Transverse colon (tissue), 4 donors: Measurements from ENCODE around the gene HBS1L. TPM values are rescaled to one million over a fixed set of nuclear protein-coding genes. Genes with fewer than 3 reads are reported as not detected.

Source experiments
- DNase-seq: peaks from one replicate; pipeline ENCODE4 v3.0.0-alpha.2; 2019
- H3K27ac ChIP-seq, 4 donors: fragments of 200-600 bp; sonication (generic); 2 replicates each; pipeline ENCODE4 v1.5.1; 2016 to 2018; ENCODE audit warnings: inconsistent platforms in 4 of 4
- H3K27me3 ChIP-seq: fragments of 200-600 bp; sonication (generic); 2 replicates; pipeline ENCODE4 v1.5.1; 2017; ENCODE audit warnings: inconsistent platforms
- H3K36me3 ChIP-seq, 4 donors: fragments of 200-600 bp; sonication (generic); 2 replicates each; pipeline ENCODE4 v1.5.1; 2017 to 2019; ENCODE audit warnings: inconsistent platforms in 4 of 4
- H3K4me1 ChIP-seq, 4 donors: fragments of 200-600 bp; sonication (generic); 2 replicates each; pipeline ENCODE4 v1.5.1; 2017 to 2020; ENCODE audit warnings: inconsistent platforms in 4 of 4
- H3K4me3 ChIP-seq, 4 donors: fragments of 200-600 bp; sonication (generic); 1 replicate in 1 of 4; 2 replicates in 3 of 4; pipeline versions ENCODE4 v1.5.1 to v1.6.1; 2017 to 2019; ENCODE audit warnings: inconsistent platforms in 4 of 4
- H3K9me3 ChIP-seq, 2 donors: fragments of 200-600 bp; sonication (generic); 2 replicates each; pipeline ENCODE4 v1.5.1; 2017 to 2019; ENCODE audit warnings: inconsistent platforms in 2 of 2
- EP300 ChIP-seq: sonication (generic); formaldehyde crosslinking; IDR thresholded peaks from one replicate; pipeline ENCODE4 v1.6.1; 2017; ENCODE audit warnings: antibody characterized with exemption, low read depth
- POLR2A ChIP-seq: fragments of 450-650 bp; IDR thresholded peaks from one replicate; pipeline ENCODE4 v1.6.1; 2016; ENCODE audit warnings: antibody characterized with exemption, mild to moderate bottlenecking, moderate library complexity
- POLR2AphosphoS5 ChIP-seq, 3 donors: sonication (generic); formaldehyde crosslinking; IDR thresholded peaks; one replicate each; pipeline ENCODE4 v1.6.1; 2016; ENCODE audit warnings: antibody characterized with exemption in 3 of 3
- WGBS, 2 donors: methylation state at CpG; one replicate each; pipeline ENCODE4 v1.1.5; 2018; ENCODE audit warnings: low coverage in 1 of 2; 5-methylcytosine and 5-hydroxymethylcytosine counted together
- in situ Hi-C, 4 donors: fragments of 200-750 bp; cut with MboI; loops; one replicate each; pipeline versions ENCODE4 v1.15.0 to v1.15.1; 2017; ENCODE audit warnings: low sequenced_read_pairs in 3 of 4, low pct_ligation_motif_present in 1 of 4, low pct_unique_long_range_greater_than_20kb in 1 of 4
- intact Hi-C: fragments of 100-400 bp; cut with DNase I; formaldehyde crosslinking; loops from one replicate; pipeline ENCODE4 v1.15.1; 2023; ENCODE audit warnings: low total_unique reads
- total RNA-seq, 4 donors: library from RNA; depleted of rRNA; stranded (reverse); fragments of >200 nt; gene quantifications; one replicate each; pipeline ENCODE4 v1.1.0, GENCODE V29; 2016
- TF ChIP-seq, protein P1 (sequence below), 5 experiments: fragments of 200-600 bp in 3 of 5; fragments of 450-650 bp in 2 of 5; sonication (generic) in 3 of 5; IDR thresholded peaks; 1 replicate in 2 of 5; 2 replicates in 3 of 5; pipeline ENCODE4 v1.5.1; 2016 to 2017; ENCODE audit warnings: antibody characterized with exemption in 5 of 5, inconsistent platforms in 3 of 5, mild to moderate bottlenecking in 2 of 5, moderate library complexity in 1 of 5

Gene HBS1L
- total RNA-seq, 4 donors from 2014 or later = 18.9 to 33.2 (median 27.1) TPM

DNA sequence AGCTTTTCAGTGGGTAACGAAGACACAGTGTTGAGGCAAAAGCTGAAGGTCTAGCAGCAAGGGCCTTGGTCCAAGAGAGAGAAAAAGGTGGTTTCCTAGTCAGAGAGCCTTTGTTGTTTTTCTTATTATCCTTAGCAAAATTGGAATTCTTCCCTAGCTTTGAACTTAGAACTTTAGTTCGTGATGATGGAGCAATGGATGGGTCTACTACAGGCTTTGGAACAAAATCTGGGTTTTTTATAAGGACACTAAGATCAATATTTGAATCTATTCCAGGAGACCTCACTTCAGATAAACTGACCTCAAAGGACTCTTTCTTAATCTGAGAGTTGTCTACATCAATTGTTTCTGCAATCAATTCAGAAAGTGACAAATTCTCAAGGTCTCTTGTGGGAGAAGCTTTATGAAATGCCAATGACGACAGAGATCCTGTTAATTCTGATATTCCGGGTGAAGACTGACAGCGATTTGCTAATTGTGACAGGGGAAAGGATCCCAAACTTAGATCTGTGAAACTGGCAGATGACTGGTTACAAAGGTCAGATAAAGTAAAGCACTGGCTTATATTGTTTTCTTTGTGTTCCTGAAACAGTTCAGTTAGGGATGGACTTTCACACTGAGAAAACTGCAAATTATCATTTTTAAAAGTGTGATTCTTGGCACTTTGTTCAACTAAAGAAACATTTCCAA, 17.7 kb downstream of the HBS1L start:
- no peak overlapping the region for H3K27ac ChIP-seq
- in situ Hi-C loops (no loop called here), intact Hi-C loops (no loop called here)
- no peak for TF ChIP-seq POLR2A
- no peak for TF ChIP-seq EP300
- no peak for TF ChIP-seq POLR2AphosphoS5 (IDR thresholded peaks at IDR 0.05)
- TF ChIP-seq, protein P1, sequence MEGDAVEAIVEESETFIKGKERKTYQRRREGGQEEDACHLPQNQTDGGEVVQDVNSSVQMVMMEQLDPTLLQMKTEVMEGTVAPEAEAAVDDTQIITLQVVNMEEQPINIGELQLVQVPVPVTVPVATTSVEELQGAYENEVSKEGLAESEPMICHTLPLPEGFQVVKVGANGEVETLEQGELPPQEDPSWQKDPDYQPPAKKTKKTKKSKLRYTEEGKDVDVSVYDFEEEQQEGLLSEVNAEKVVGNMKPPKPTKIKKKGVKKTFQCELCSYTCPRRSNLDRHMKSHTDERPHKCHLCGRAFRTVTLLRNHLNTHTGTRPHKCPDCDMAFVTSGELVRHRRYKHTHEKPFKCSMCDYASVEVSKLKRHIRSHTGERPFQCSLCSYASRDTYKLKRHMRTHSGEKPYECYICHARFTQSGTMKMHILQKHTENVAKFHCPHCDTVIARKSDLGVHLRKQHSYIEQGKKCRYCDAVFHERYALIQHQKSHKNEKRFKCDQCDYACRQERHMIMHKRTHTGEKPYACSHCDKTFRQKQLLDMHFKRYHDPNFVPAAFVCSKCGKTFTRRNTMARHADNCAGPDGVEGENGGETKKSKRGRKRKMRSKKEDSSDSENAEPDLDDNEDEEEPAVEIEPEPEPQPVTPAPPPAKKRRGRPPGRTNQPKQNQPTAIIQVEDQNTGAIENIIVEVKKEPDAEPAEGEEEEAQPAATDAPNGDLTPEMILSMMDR (IDR thresholded peaks at IDR 0.05) = no peak
- H3K36me3 ChIP-seq = peaks cover 0 to 30% (median 13%) of the 10 kb centered on the region in 4 donors
- H3K4me1 ChIP-seq = no peaks in the 10 kb centered on the region
- no peaks in the 10 kb centered on the region for H3K9me3 ChIP-seq
- H3K27me3 ChIP-seq = no peaks in the 10 kb centered on the region
- WGBS, 2 donors = 88 to 92% methylated on average over 4 to 5 of the region's 5 CpGs
- no peak for DNase-seq
- no peak overlapping the region for H3K4me3 ChIP-seq

DNA sequence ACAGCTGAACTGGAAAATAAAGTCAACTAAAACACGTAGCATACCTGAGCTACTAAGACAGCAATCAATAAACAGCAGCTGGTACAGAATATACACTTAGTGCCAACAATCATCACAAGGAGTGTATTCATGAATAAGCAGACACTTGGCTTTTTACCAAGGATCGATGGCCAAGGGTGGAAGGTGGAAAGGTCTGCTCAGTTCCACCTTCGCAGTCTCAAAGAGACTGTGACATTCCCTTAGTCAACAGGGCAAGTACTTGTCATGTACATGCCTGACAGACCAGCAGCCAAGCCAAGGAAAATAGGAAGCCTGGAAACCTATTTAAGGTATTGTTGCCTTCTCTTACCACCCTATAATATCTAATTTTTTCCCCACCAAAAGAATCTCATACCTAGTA, 21.4 kb downstream of the HBS1L start:
- no peaks in the 10 kb centered on the region for H3K27me3 ChIP-seq
- no peak for DNase-seq
- intact Hi-C loops = no loop called here
- H3K4me3 ChIP-seq = no peak overlapping the region
- H3K9me3 ChIP-seq = no peaks in the 10 kb centered on the region
- WGBS, 2 donors = 37 to 76% methylated on average over 2 to 3 of the region's 3 CpGs
- TF ChIP-seq POLR2A = no peak
- TF ChIP-seq EP300 = no peak
- TF ChIP-seq, protein P1 (IDR thresholded peaks at IDR 0.05) = no peak
- TF ChIP-seq POLR2AphosphoS5 (IDR thresholded peaks at IDR 0.05) = no peak
- H3K4me1 ChIP-seq = no peaks in the 10 kb centered on the region
- H3K27ac ChIP-seq = no peak overlapping the region
- in situ Hi-C loops = no loop called here
- peaks cover 0 to 25% (median 12%) of the 10 kb centered on the region in 4 donors for H3K36me3 ChIP-seq

DNA sequence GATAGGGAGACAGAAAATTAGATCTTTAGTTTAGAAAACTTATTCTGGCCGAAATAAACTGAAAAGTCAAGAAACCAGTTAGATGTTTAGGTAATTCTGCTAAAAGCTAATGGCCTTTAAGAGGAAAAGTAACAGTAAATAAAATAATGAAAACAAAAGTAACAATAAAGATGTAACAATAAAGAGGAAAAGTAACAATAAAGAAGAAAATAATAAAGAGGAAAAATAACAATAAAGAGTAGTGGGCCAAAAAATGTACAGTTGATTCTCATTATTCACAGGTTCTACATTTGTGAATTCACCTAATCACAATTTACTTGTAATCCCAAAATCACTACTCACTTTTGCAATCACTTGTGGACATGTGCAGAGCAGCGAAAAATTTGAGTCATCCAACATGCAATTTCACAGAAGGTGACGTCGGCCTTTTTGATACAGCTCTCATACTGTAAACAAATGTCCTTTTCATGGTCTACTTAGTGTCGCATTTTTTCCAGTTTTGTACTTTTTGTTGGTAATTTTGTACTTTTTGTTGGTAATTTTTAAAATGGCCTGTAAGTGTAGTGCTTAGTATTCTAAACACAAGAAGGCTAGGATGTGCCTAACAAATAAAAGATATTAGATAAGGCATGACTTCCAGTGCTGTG, 24.0 kb downstream of the HBS1L start:
- intact Hi-C loops = no loop called here

DNA sequence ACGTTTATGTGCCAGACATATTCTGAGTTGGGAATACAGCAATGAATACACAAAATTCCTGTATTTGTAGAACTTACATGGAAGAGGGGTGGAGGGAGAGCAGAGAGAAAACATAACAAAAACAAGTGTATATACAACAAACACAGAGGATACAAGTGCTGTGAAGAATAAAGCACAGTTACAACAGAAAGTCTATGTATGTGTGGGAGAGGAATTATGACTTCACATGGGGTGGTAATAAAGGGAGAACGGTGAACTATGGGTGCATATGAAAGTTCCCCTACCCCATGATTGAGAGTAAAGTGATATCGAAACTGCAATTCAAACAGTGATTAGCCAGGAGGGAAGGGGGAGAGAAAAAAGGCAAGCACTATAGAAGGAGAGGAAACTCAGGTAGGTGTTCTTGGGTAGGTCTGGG, 24.6 kb downstream of the HBS1L start:
- TF ChIP-seq POLR2A = no peak
- no peak for TF ChIP-seq POLR2AphosphoS5 (IDR thresholded peaks at IDR 0.05)
- TF ChIP-seq, protein P1 (IDR thresholded peaks at IDR 0.05) = no peak
- no peak for TF ChIP-seq EP300
- Histone ChIP-seq H3K27ac (no peak overlapping the region), H3K36me3 (peaks cover 0 to 12% (median 3%) of the 10 kb centered on the region in 4 donors), H3K27me3 (no peaks in the 10 kb centered on the region), H3K4me1 (no peaks in the 10 kb centered on the region), H3K9me3 (no peaks in the 10 kb centered on the region), H3K4me3 (no peak overlapping the region)
- in situ Hi-C loops (no loop called here), intact Hi-C loops (no loop called here)
- 73 to 74% methylated on average over 3 of the region's 3 CpGs for WGBS, 2 donors
- no peak for DNase-seq

More for the DNA sequence above, 24.0 kb downstream of the HBS1L start:
- H3K4me3 ChIP-seq = no peak overlapping the region
- no peaks in the 10 kb centered on the region for H3K9me3 ChIP-seq
- no peak for DNase-seq
- WGBS, 2 donors = 69 to 84% methylated on average over 5 of the region's 5 CpGs
- no peaks in the 10 kb centered on the region for H3K27me3 ChIP-seq
- no peak for TF ChIP-seq EP300
- peaks cover 0 to 14% (median 3%) of the 10 kb centered on the region in 4 donors for H3K36me3 ChIP-seq
- no peaks in the 10 kb centered on the region for H3K4me1 ChIP-seq
- in situ Hi-C loops = no loop called here
- H3K27ac ChIP-seq = no peak overlapping the region
